HCT116 (cell line): Measurements from ENCODE around the gene MNX1. TPM values are rescaled to one million over a fixed set of nuclear protein-coding genes. Genes with fewer than 3 reads are reported as not detected.

Experiments used
- ATAC-seq: fragments of 200-7000 bp; cut with Tn5 transposase; 2 replicates; pipeline ENCODE4 v1.9.1; 2020; ENCODE audit warnings: mild to moderate bottlenecking, moderate library complexity
- BruUV-seq: library from RNA; stranded (reverse); fragments of 400-500 nt; replicated peaks from 2 replicates; lab custom pipeline; 2021; lab: Mats Ljungman, UMichigan
- CTCF ChIA-PET: fragments of 300-600 bp; sonication (Branson Sonifier 250); formaldehyde crosslinking; loops from one replicate; lab custom pipeline; 2021; ENCODE audit warnings: antibody characterized with exemption; lab: Charles Lee
- POLR2A ChIA-PET: fragments of 300-600, 350-600 bp; sonication (Branson Sonifier 250); formaldehyde crosslinking; loops from one replicate; lab custom pipeline; 2021; ENCODE audit warnings: antibody characterized with exemption; lab: Charles Lee
- RAD21 ChIA-PET, 2 experiments: fragments of 300-600 bp; sonication (Branson Sonifier 250); formaldehyde crosslinking; loops; one replicate each; lab custom pipeline; 2023; ENCODE audit warnings: low total read pairs in 2 of 2; ENCODE audit not compliant: uncharacterized antibody in 2 of 2, unreplicated experiment in 2 of 2, low non-redundant PET in 1 of 2; lab: Charles Lee
- DNase-seq: peaks from one replicate; pipeline ENCODE4 v3.0.0-alpha.2; 2010; ENCODE audit warnings: low read depth, low spot score
- H2AFZ ChIP-seq: fragments of 200-600 bp; shearing (Covaris generic), sonication (generic); 2 replicates; pipeline ENCODE4 v1.6.1; 2017; ENCODE audit warnings: low read depth, mixed run types, mixed read lengths, antibody characterized with exemption, low read length; ENCODE audit not compliant: poor library complexity, severe bottlenecking
- H3K27ac ChIP-seq: 2 replicates; pipeline ENCODE4 v1.5.1; 2012; ENCODE audit warnings: low read depth, low read length
- H3K27me3 ChIP-seq: fragments of 200-600 bp; sonication (generic); 2 replicates; pipeline ENCODE4 v1.6.1; 2016; ENCODE audit warnings: mixed run types, low read length, mixed read lengths; ENCODE audit not compliant: insufficient read depth
- H3K36me3 ChIP-seq, 2 experiments: fragments of 200-500 bp in 1 of 2; fragments of 200-600 bp in 1 of 2; sonication (Bioruptor generic) in 1 of 2; sonication (generic) in 1 of 2; 2 replicates each; pipeline versions ENCODE4 v1.5.1 to v1.6.1; 2014 to 2016; ENCODE audit warnings: low read length in 2 of 2, inconsistent platforms in 1 of 2, mixed read lengths in 1 of 2, mixed run types in 1 of 2; ENCODE audit not compliant: insufficient read depth in 2 of 2, control insufficient read depth in 1 of 2
- H3K4me1 ChIP-seq, 2 experiments: fragments of 200-600 bp in 1 of 2; sonication (generic) in 1 of 2; 2 replicates each; pipeline versions ENCODE4 v1.5.1 to v1.6.1; 2012 to 2017; ENCODE audit warnings: low read length in 2 of 2, inconsistent platforms in 1 of 2, mild to moderate bottlenecking in 1 of 2, mixed read lengths in 1 of 2, mixed run types in 1 of 2, moderate library complexity in 1 of 2; ENCODE audit not compliant: insufficient read depth in 2 of 2, control insufficient read depth in 1 of 2
- H3K4me2 ChIP-seq: fragments of 200-600 bp; sonication (generic); 2 replicates; pipeline ENCODE4 v1.6.1; 2017; ENCODE audit warnings: mixed run types, low read length, mixed read lengths
- H3K4me3 ChIP-seq, 2 experiments: fragments of 200-600 bp in 1 of 2; sonication (generic) in 1 of 2; replicated peaks in 1 of 2; 2 replicates each; pipeline ENCODE4 v1.5.1; 2011 to 2016; ENCODE audit warnings: low read length in 2 of 2, control low read depth in 1 of 2, low read depth in 1 of 2, mild to moderate bottlenecking in 1 of 2, mixed read lengths in 1 of 2, mixed run types in 1 of 2
- H3K79me2 ChIP-seq: fragments of 200-600 bp; sonication (generic); 2 replicates; pipeline ENCODE4 v1.6.1; 2017; ENCODE audit warnings: mild to moderate bottlenecking, mixed run types, low read length, moderate library complexity, mixed read lengths; ENCODE audit not compliant: insufficient read depth
- H3K9ac ChIP-seq: fragments of 200-600 bp; sonication (generic); 2 replicates; pipeline ENCODE4 v1.6.1; 2016; ENCODE audit warnings: low read length, mixed read lengths
- H3K9me2 ChIP-seq: fragments of 200-600 bp; sonication (generic), shearing (Covaris generic); 2 replicates; pipeline ENCODE4 v1.6.1; 2017; ENCODE audit warnings: mixed run types, mild to moderate bottlenecking, moderate library complexity; ENCODE audit not compliant: insufficient read depth
- H3K9me3 ChIP-seq, 2 experiments: fragments of 200-500 bp in 1 of 2; fragments of 200-600 bp in 1 of 2; sonication (Bioruptor generic) in 1 of 2; sonication (generic) in 1 of 2; 2 replicates each; pipeline ENCODE4 v1.6.1; 2014 to 2017; ENCODE audit warnings: low read length in 2 of 2, mixed read lengths in 2 of 2, inconsistent platforms in 1 of 2, low read depth in 1 of 2, mild to moderate bottlenecking in 1 of 2, mixed run types in 1 of 2, moderate library complexity in 1 of 2; ENCODE audit not compliant: control insufficient read depth in 1 of 2, insufficient read depth in 1 of 2
- H4K20me1 ChIP-seq: fragments of 200-600 bp; sonication (generic), shearing (Covaris generic); 2 replicates; pipeline ENCODE4 v1.6.1; 2017; ENCODE audit warnings: mixed run types, mild to moderate bottlenecking, moderate library complexity; ENCODE audit not compliant: insufficient read depth
- CBX3 ChIP-seq: IDR thresholded peaks from 2 replicates; pipeline ENCODE4 v1.6.1; 2012; ENCODE audit warnings: low read depth
- RAD21 ChIP-seq: IDR thresholded peaks from 2 replicates; pipeline ENCODE4 v1.6.1; 2012; ENCODE audit warnings: low read depth, mild to moderate bottlenecking
- intact Hi-C: fragments of 100-400 bp; cut with micrococcal nuclease; formaldehyde crosslinking; loops from 2 replicates; pipeline ENCODE4 v1.10.0; 2022
- total RNA-seq: library from RNA; stranded (reverse); gene quantifications from one replicate; pipeline ENCODE4 v1.2.1, GENCODE V29; 2021; ENCODE audit not compliant: unreplicated experiment
- TF ChIP-seq, protein P1 (sequence below): IDR thresholded peaks from 2 replicates; pipeline ENCODE4 v1.6.1; 2012
- TF ChIP-seq, protein P2 (sequence below): IDR thresholded peaks from 2 replicates; pipeline ENCODE4 v1.6.1; 2011; ENCODE audit warnings: mild to moderate bottlenecking, low read length, moderate library complexity; ENCODE audit not compliant: insufficient replicate concordance; ENCODE audit errors: extremely low read depth

The MNX1 gene
- total RNA-seq, 1 experiment from 2014 or later: 7.7 TPM

DNA sequence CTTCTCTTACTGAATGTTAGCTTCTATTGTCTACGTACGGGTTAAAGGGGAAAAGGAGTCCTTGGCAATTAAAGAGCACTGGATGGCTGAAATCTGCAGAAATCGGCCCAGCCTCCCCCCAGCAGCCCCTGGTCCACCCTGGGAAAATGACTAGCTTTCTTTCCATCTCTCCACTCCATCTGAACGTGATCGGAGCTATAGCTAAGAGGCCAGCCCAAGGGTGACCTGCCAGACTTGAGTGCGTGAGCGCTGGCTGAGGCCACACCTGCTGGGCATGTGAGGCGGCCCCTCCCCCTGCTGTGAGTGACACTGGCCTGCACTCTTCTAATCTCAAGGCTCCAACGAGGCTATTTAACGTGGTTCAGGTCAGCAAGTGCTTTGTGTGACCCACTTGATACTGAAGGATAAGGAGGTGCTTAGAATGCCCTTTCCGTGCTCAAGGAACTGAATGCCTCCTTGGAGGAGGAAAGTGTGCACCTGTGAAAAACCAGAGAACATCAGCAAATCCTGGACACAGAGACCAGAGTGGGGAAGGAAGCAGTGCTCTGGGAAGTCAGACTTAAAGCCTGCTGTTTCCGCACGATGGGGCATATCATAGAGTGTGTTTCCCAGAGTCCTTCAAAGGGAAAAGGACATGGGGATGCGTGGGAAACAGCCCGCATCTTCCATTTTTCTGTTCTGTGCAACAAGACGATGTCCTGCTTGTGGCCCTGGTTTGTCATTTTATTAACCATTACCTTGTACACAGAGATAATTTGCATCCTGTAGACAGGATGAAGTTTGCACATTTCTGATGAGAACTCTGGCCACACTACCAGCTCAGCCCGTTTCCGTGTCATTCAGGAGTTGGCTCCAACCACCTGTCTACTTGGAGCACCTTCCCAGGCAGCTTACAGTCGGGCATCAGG lies 12.5 kb upstream of the MNX1 start:
- H2AFZ ChIP-seq: no peak overlapping the region
- H3K27ac ChIP-seq: no peak overlapping the region
- no peaks in the 10 kb centered on the region for H3K79me2 ChIP-seq
- ChIA-PET RAD21 (interaction anchor here in 1 of 2 experiments (0.6 kb wide), 1 partner anchor 53 kb away, joined by 3 read pairs; no protein-coding TSS in a partner anchor), CTCF (no interaction called here), POLR2A (no interaction called here)
- no peak overlapping the region for H3K9ac ChIP-seq
- 0 out of 2 replicates have a peak, but pooled peaks cover 3% of the 10 kb centered on the region for H3K27me3 ChIP-seq
- no peak for TF ChIP-seq CBX3
- TF ChIP-seq, protein P1, sequence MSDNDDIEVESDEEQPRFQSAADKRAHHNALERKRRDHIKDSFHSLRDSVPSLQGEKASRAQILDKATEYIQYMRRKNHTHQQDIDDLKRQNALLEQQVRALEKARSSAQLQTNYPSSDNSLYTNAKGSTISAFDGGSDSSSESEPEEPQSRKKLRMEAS: no peak
- TF ChIP-seq, protein P2, sequence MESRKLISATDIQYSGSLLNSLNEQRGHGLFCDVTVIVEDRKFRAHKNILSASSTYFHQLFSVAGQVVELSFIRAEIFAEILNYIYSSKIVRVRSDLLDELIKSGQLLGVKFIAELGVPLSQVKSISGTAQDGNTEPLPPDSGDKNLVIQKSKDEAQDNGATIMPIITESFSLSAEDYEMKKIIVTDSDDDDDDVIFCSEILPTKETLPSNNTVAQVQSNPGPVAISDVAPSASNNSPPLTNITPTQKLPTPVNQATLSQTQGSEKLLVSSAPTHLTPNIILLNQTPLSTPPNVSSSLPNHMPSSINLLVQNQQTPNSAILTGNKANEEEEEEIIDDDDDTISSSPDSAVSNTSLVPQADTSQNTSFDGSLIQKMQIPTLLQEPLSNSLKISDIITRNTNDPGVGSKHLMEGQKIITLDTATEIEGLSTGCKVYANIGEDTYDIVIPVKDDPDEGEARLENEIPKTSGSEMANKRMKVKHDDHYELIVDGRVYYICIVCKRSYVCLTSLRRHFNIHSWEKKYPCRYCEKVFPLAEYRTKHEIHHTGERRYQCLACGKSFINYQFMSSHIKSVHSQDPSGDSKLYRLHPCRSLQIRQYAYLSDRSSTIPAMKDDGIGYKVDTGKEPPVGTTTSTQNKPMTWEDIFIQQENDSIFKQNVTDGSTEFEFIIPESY: no peak
- no peak for TF ChIP-seq RAD21
- no peaks in the 10 kb centered on the region for H3K9me3 ChIP-seq
- H3K36me3 ChIP-seq: no peaks in the 10 kb centered on the region
- H4K20me1 ChIP-seq: no peaks in the 10 kb centered on the region
- H3K4me2 ChIP-seq: no peak overlapping the region
- ATAC-seq: peak; percentile 59
- no peaks in the 10 kb centered on the region for H3K9me2 ChIP-seq
- no TSS peak for BruUV-seq
- intact Hi-C loops: no loop called here
- DNase-seq: no peak
- no peaks in the 10 kb centered on the region; a peak in 1 of 4 replicates for H3K4me1 ChIP-seq
- no peak overlapping the region for H3K4me3 ChIP-seq
